ENCODE results near the gene PIAS4.
"Not testable (repeated sequence)": the region's sequence is repeated elsewhere in the genome, so short reads cannot be mapped to it uniquely, and the experiment has no call there.

Gene PIAS4

DNA sequence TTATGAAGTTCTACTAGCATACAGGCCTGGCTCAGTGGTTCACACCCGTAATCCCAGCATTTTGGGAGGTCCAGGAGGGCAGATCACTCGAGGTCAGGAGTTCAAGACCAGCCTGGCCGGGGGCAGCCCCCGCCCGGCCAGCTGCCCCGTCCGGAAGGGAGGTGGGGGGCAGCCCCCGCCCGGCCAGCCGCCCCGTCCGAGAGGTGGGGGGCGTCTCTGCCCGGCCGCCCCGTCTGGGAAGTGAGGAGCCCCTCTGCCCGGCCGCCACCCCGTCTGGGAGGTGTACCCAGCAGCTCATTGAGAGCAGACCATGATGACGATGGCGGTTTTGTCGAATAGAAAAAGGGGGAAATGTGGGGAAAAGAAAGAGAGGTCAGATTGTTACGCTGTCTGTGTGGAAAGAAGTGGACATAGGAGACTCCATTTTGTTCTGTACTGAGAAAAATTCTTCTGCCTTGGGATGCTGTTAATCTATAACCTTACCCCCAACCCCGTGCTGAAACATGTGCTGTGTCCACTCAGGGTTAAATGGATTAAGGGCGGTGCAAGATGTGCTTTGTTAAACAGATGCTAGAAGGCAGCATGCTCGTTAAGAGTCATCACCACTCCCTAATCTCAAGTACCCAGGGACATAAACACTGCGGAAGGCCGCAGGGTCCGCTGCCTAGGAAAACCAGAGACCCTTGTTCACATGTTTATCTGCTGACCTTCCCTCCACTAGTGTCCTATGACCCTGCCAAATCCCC, 8.7 kb upstream of the PIAS4 start:
- DNase-seq (ENCODE audit: low read depth) = not testable (repeated sequence)

DNA sequence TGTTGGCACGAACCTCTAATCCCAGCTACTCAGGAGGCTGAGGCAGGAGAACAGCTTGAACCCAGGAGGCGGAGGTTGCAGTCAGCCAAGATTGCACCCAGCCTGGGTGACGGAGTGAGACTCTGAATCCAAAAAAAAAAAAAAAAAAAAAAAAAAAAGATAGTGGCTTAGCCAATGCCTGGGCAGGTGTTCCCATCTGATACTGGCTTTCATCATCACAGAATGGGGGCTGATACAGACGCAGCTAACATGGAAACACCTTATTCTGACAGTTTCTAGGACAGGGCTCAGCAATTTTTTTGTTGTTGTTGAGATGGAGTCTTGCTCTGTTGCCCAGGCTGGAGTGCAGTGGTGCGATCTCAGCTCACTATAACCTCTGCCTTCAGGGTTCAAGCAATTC, 6.7 kb upstream of the PIAS4 start:
- not testable (repeated sequence) for DNase-seq (ENCODE audit: low read depth)

DNA sequence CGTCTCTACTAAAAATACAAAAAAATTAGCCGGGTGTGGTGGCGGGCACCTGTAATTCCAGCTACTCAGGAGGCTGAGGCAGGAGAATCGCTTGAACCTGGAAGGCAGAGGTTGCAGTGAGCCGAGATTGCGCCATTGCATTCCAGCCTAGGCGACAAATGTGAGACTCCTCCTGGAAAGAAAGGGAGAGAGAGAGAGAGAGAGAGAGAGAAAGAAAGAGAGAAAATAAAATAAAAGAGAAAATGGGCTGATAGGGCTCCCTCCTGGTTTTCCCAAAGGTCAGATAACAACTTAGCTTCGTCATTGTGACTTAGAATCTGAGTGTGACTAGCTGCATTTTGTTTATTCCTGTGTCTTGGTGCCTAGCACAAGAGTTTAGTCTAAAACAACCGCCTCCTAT, 2.1 kb upstream of the PIAS4 start:
- not testable (repeated sequence) for DNase-seq (ENCODE audit: low read depth)

DNA sequence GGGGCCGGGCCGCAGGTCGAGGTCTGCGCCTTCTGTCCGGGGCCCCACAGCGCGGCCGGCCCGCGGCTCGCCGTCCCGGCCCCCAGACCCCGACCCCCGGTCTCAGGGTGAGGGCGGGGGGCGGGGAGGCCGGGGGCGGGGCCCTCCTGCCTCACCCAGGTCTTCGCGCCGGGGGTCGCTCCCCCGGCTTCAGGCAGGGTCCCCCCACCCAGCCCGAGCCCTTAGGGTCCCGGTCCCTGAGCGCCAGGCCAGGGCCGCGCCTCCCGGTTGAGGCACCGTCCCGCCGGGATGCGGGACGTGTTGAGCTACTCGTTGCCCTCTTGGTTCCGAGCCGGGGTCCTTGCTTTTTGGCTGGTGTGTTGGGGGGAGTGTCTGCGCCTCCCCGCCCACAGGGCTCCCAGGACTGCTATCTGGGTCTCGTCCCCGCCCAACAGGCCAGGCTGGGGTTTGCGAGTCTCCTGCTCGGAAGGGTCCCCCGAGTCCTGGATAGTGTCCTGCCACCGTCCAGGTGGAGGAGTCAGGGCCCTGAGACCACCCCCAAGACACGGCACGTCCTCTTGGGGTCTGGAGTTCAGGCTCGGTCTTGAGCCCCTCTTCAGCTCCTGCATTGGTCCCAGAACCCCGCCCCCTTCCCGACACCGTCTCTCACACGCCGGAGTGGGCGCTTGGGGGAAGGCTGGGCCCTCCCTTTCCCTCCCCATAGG, 452 bp downstream of the PIAS4 start:
- no peak for DNase-seq (ENCODE audit: low read depth)

DNA sequence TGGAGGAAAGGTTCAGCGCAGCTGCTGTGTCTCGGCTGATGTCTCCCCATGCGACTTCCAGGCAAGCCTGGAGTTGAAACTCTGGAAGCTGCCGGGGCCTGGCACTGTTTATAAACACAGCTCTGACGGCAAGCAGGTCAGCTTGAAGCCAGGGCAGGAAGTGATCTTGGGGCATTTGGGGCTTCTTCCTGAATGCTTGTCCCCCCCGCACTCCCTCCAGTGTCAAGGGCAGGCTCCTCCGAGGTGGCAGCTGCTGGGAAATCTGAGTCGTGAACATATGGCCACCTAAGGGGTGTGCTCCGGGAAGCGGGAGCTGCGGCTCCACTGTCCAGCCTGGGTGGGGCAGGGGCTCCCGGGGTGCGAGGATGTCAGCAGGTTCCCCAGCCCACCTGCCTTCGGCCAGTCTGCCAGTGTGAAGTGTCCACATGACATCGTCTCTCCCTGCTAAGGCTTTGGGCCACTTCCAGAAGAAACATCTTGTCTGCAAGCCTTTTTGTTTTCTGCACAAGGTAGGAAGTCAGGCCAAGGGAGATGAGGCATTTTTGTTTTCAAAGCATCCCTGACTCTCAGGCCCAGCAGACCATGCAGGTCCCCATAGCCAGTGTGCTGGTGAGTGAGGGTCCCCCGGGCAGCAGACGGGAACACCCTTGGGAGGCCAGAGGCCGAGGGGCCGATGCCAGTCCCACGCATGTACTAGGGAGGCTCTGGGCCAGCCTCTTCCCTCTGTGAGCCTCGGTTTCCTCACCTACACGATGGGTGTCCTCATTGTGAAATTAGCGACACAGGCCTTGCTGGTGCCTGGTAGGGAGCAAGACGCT, 2.7 kb downstream of the PIAS4 start:
- DNase-seq (ENCODE audit: low read depth) = no peak

DNA sequence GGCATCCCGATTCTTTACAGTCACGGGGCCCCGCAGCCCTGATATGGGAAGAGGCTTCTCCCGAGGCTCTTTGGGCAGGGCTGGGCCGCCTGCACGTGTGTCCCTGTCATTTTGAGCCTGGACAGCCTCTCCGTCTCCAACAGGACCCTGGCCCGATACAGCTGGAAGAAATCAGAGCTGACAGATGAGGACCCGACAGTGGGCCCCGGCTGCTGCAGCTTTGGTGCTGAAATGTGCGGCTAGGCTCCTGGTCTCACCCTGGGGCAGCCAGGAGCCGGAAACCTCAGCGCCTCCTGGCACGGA, 3.2 kb downstream of the PIAS4 start:
- DNase-seq (ENCODE audit: low read depth) = no peak

DNA sequence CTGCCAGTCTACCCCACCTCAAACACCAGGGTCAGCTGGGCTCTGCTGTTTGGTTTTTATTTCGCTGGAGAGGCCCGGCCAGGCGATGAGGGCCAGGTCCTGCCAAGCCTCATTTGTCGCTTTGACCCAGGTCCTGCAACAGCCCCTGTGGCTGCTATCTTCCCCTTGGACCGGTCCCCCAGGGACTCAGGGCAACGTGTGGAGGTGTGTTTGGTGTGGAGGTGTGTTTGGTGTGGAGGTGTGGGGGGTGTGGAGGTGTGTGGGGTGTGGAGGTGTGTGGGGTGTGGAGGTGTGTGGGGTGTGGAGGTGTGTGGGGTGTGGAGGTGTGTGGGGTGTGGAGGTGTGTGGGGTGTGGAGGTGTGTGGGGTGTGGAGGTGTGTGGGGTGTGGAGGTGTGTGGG, 3.9 kb downstream of the PIAS4 start:
- not testable (repeated sequence) for DNase-seq (ENCODE audit: low read depth)

DNA sequence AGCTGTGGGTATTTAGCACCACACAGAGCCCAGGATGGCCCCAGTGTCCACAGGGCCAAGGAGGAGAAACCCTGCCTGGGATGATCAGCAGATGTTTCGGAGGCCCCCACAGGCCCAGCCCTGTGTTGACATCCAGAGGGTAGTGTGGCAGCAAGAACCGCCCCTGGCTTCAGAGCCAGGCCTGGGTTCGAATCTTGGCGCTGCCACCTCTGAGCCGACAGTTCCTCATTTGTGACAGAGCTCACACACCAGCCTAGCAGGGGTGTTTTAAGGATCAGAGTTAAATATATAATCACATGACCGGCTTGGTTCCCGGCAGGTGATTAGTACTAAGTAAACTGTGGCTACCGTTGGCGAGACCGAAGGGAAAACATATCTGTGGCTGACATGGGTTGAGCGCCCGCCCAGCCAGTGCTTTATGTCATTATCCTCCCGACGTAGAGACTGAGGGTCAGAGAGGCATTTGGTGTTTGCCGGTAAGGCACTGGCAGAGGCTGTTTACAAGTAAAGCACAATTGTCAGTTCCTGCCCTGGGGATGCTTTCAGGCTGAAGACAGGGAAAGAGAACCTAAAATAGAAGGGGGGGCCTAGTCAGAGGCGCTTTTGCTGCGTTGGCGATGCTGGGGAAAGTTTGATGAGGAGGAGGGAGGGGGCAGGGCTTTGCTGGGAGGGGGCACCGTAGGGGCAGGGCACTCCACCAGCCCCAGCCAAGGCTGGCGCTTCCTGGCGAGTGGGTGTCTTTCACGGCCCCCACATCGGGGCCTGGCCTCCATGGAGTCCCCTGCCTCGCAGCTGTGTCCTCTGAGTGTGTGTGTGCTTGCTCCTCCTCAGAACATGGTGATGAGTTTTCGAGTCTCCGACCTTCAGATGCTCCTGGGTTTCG, 4.8 kb downstream of the PIAS4 start:
- DNase-seq (ENCODE audit: low read depth) = no peak

DNA sequence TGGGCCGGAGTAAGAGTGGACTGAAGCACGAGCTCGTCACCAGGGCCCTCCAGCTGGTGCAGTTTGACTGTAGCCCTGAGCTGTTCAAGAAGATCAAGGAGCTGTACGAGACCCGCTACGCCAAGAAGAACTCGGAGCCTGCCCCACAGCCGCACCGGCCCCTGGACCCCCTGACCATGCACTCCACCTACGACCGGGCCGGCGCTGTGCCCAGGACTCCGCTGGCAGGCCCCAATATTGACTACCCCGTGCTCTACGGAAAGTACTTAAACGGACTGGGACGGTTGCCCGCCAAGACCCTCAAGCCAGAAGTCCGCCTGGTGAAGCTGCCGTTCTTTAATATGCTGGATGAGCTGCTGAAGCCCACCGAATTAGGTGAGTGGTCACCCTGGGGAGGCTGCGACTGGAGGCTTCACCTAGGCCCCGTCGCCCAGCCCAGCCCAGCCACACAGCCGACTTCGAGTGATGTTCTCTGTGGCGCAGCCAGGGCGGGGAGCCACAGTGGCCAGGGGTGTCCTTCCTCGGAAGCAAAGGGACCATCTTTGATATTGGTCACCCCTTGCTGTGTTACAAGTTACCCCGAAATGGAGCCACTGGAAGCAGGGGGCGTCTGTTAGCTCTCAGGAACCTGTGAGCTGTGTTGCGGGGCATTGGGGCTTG, 5.6 kb downstream of the PIAS4 start:
- DNase-seq (ENCODE audit: low read depth) = no peak

DNA sequence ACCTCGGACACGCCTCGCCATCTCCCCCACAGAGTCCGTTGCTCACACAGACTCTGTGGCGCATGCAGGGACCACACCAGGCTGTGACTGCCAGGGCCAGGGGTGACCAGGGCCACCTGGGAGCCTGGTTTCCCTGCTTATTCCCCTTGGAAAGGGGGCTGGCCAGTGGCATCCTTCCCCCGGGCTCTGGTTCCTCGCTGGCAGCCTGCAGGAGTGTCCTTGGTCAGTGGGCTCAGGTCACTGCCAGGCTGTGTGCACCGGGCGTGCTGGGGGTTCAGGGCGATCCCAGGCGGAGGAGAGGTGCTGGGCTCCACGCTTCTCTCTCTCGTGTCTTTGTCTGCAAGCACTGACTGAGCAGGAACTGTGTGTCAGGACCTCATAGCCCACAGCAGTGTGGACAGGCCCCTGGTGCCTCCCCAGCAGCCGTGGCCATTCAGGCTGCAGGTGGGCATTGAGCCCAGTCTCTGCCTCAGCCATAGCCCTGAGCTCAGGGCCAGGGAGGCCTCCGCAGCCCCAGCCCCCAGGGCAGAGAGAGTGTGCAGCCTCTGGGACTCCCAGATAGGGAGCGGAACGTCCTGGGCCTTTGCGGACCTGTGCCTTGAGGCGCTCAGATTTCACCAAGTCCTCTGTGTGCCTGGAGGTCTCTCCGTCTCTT, 6.5 kb downstream of the PIAS4 start:
- no peak for DNase-seq (ENCODE audit: low read depth)

DNA sequence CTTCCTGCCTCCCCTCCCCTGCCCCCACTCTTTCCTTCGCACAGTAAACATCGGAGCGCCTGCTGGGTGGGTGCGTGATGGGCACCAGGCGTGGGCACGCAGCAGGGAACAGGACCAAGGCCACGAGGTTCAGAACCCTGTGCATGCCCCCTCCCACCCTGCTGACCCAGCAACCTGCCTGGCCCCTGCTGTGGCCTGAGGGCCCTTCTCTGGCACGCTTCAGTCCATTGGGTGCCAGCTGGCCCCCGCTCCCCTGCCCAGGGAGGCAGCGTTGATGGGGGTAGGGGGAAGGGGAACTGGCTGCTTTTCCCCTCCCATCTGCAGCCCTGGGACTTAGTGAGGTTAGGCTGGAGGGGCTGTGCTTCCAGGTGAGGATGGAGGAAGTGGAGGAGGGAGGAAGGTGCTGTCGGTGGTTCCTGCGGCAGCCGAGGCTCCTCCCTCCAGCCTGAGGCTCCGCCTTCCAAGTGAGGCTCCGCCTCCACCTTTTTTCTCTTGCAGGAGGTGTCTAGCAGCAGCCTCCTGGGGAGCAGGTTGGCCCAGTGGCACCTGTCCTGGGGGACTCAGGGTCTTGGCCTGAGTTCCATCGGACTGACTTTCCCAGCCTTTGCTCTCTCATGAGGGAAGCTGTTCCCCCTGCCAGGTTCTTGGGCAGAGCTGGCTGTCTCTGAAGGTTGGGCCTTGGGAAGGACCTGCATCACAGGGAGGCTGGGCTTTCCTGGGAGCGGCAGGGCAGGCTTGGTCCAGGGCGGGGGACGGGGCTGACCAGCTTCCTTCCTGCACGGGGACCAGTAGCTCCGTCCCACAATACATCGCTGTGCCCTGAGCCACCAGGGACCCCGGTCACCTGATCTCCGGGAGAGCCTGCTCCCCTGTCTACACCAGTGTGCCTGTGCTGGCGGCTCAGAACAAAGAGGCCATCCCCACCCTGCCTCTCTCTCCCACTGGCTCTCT, 7.3 kb downstream of the PIAS4 start:
- no peak for DNase-seq (ENCODE audit: low read depth)

DNA sequence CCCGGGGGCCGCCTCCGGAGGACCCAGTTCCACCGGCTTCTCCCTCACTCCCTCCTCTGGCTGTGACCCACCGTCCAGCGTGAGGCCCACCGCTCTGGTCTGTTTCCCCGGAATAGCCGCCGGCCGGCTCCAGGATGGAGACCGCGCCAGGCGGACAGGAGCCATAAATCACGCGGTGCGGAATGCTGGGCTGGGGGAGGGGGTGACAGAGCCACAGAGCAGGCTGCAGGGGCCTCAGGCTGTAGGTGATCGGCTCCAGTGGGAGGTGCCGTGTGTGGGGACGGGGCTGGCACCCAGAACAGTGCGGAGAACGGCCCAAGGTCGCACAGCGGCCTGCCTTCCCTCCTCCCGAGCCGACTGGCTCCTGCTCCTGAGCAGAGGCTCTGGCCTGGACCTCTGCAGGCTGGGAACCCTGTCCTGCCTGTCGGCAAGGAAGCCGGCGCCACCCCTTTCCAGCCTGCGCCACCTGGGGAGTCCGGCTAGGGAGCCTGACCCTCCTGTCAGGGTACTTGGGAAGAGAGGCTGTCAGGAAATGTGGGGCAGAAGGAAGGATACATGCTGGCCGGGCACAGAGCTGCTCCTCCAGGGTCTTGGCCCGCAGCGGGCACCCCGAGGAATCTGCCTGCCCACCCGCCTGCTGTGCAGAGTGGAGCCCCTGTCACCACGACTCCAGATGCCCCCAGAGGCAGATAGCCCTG, 8.3 kb downstream of the PIAS4 start:
- DNase-seq (ENCODE audit: low read depth) = no peak

DNA sequence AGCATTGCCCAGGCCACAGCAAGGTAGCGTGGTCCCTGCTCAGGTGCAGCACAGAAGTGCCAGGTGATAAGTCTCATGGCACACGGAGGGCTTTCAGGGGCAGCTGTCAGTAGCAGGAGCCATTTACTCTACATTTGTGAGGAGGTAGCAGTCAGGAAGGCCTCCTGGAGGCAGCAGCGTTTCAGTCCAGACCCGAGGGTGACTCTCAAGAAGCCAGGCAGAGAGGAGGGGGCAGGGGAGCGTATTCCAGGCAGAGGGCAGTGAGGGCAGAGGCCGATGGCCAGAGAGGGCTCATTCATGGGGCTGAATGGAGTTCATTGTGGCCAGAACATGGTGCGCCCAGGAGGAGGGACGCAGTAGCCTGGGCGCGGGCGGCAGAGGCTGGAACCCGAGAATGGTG, 8.9 kb downstream of the PIAS4 start:
- no peak for DNase-seq (ENCODE audit: low read depth)

DNA sequence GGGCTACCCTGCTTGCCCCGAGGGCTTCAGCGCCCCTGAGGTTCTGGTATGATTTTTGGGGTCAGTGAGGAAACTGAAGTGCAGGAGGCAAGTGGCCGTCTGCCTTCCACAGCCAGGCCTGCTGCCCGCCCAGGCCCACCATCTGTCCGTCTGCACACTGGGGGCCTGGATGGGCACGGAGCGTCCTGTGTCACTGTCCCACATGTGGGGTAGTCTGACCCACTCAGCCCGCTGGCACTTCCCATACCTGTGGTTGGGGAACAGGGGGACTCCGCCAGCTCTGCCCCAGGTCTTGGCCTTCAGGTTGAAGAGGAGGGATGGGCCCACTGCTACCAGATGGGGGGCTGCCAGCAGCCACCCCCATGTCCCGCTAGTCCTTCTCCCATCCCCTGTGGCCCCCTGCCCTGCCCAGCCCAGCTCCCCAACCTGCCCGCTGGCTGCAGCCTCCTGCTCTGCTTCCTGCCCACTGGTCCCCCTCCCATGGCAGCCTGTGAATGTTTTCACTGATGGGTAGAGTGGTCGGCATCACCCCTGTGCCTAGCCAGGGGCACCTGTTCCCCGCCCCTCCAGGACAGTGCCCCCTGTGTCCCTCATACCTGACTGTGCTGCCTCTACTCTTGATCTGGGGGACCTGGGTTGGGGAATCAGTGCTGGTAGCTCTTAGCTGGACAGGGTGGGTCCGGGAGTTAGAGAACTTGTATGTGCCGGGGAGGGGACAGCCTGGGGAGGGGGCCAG, 9.5 kb downstream of the PIAS4 start:
- no peak for DNase-seq (ENCODE audit: low read depth)

DNA sequence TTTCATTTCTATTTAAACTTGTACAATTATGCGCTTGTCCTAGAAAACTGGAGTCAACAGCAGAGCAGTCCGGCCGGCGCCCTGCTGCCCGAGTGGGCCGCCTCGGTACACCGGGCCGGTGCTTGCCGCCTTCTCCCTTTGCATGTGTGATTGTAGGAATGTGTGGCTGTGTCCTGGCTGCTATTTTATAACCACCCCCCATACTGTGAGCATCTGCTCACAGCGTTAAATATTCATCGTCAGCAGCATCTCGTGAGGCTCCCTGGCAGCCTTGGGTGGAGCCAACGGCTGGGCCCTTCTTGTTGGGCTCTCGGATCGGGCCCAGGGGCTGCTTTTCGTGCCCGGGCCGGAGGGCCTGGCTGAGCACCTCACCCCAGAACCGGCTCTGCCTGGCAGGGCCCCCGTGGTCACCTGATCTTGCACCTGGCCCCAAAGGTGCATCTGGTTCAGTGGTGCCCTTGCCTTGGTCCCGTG, 10.6 kb downstream of the PIAS4 start:
- DNase-seq (ENCODE audit: low read depth) = no peak

DNA sequence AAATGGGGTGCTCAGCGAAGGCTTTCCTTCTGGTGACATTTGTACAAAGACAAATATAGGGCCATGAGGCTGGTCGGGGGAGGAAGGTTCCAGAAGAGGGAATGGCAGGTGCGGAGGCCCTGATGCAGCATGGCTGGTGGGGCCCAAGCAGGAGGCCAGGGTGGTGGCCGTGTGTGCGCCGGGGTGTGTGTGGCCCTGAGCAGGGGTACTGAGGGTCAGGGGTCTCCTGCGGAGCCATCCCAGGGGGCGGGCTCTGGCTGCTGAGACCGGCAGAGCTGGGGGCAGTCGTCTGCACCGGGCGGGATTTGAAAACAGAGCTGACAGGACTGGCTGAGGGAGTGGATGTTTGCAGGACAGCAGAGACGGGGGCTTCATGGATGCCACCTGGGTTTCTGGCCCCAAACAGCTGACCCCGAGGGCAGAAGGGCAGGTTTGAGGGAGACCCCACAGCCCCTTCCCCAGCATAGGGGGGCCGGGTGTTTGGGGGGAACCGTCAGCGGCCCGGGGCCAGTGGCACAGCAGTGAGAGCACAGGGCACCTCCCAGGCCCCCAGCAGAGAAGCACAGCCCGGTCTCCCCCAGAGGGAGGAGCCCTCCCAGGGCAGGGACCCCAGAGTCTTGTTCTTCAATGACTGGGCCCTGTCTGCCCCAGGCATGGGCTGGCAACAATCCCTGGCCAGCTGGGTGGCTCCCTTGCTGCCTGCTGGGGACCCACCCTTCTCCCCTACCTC, 11.4 kb downstream of the PIAS4 start:
- no peak for DNase-seq (ENCODE audit: low read depth)

DNA sequence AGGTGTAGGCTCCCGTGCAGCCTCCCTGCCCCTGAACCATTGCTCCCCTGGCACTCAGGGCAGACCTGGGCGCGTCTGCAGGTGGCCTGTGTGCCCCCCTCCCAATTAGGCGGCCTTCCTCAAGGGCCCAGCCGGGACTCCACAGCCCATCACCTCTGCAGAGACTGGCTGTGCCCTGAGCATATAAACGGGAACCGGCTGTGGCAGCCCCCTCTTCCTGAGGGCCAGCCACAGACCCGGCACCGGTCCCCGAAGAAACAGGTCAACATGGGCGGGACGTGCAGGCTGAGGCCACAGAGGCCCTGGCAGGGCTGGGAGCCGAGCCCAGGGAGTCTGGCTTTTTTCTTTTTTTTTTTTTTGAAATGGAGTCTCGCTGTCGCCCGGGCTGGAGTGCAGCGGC, 12.0 kb downstream of the PIAS4 start:
- DNase-seq (ENCODE audit: low read depth) = no peak
